Liver (tissue), 3 donors: ENCODE data around the gene TSPAN33.

Source experiments
- GABPA ChIP-seq, 2 donors: IDR thresholded peaks in 1 of 2; conservative IDR thresholded peaks in 1 of 2; 2 replicates each; pipeline ENCODE4 v1.6.1; 2016; ENCODE audit warnings: antibody characterized with exemption in 2 of 2, mild to moderate bottlenecking in 1 of 2, moderate library complexity in 1 of 2
- HNF4G ChIP-seq: IDR thresholded peaks from 2 replicates; pipeline ENCODE4 v1.6.1; 2016; ENCODE audit warnings: antibody characterized with exemption
- JUND ChIP-seq, 2 donors: IDR thresholded peaks; 2 replicates each; pipeline ENCODE4 v1.6.1; 2016; ENCODE audit warnings: antibody characterized with exemption in 2 of 2
- RAD21 ChIP-seq, 2 donors: IDR thresholded peaks; 2 replicates each; pipeline ENCODE4 v1.6.1; 2016; ENCODE audit warnings: antibody characterized with exemption in 2 of 2, mild to moderate bottlenecking in 2 of 2
- TAF1 ChIP-seq: conservative IDR thresholded peaks from 2 replicates; pipeline ENCODE4 v1.6.1; 2016; ENCODE audit warnings: antibody characterized with exemption, mild to moderate bottlenecking
- YY1 ChIP-seq: IDR thresholded peaks from 2 replicates; pipeline ENCODE4 v1.6.1; 2016; ENCODE audit warnings: antibody characterized with exemption, mild to moderate bottlenecking
- TF ChIP-seq, protein P1 (sequence below): fragments of 150-350 bp; IDR thresholded peaks from 2 replicates; pipeline ENCODE4 v1.5.1; 2017; ENCODE audit warnings: improper control_type of control experiment, low read depth, low read length; ENCODE audit not compliant: missing input control
- TF ChIP-seq, protein P2 (sequence below): IDR thresholded peaks from 2 replicates; pipeline ENCODE4 v1.6.1; 2016; ENCODE audit warnings: antibody characterized with exemption, mild to moderate bottlenecking
- TF ChIP-seq, protein P3 (sequence below): IDR thresholded peaks from 2 replicates; pipeline ENCODE4 v1.6.1; 2016; ENCODE audit warnings: antibody characterized with exemption
- TF ChIP-seq, protein P4 (sequence below): IDR thresholded peaks from 2 replicates; pipeline ENCODE4 v1.6.1; 2016; ENCODE audit warnings: antibody characterized with exemption
- donor health status: healthy.
- donor health status: healthy.

DNA sequence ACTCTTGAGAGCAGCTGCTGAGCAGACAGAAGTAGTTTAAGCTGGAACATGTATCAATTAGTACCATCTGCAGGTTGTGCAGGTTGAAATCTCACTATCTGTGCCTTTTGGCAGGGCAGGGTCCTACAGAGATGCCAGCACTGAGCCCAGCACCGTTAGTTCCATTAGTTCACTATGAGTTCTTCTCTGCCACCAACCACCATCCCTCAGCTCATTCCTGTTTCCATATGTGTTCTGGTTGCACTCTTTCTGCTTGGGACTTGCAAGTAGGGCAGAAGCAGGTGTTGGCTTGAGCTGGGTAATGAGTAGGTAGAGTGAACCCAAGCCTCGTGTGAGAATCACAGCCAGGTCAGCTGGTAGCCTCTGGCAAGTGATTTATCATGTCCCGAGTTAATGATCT, 46.8 kb downstream of the TSPAN33 start:
- TF ChIP-seq, protein P1, sequence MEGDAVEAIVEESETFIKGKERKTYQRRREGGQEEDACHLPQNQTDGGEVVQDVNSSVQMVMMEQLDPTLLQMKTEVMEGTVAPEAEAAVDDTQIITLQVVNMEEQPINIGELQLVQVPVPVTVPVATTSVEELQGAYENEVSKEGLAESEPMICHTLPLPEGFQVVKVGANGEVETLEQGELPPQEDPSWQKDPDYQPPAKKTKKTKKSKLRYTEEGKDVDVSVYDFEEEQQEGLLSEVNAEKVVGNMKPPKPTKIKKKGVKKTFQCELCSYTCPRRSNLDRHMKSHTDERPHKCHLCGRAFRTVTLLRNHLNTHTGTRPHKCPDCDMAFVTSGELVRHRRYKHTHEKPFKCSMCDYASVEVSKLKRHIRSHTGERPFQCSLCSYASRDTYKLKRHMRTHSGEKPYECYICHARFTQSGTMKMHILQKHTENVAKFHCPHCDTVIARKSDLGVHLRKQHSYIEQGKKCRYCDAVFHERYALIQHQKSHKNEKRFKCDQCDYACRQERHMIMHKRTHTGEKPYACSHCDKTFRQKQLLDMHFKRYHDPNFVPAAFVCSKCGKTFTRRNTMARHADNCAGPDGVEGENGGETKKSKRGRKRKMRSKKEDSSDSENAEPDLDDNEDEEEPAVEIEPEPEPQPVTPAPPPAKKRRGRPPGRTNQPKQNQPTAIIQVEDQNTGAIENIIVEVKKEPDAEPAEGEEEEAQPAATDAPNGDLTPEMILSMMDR, result no peak
- TF ChIP-seq JUND (IDR thresholded peaks at IDR 0.05), result no peak
- TF ChIP-seq YY1, result no peak
- TF ChIP-seq, protein P2, sequence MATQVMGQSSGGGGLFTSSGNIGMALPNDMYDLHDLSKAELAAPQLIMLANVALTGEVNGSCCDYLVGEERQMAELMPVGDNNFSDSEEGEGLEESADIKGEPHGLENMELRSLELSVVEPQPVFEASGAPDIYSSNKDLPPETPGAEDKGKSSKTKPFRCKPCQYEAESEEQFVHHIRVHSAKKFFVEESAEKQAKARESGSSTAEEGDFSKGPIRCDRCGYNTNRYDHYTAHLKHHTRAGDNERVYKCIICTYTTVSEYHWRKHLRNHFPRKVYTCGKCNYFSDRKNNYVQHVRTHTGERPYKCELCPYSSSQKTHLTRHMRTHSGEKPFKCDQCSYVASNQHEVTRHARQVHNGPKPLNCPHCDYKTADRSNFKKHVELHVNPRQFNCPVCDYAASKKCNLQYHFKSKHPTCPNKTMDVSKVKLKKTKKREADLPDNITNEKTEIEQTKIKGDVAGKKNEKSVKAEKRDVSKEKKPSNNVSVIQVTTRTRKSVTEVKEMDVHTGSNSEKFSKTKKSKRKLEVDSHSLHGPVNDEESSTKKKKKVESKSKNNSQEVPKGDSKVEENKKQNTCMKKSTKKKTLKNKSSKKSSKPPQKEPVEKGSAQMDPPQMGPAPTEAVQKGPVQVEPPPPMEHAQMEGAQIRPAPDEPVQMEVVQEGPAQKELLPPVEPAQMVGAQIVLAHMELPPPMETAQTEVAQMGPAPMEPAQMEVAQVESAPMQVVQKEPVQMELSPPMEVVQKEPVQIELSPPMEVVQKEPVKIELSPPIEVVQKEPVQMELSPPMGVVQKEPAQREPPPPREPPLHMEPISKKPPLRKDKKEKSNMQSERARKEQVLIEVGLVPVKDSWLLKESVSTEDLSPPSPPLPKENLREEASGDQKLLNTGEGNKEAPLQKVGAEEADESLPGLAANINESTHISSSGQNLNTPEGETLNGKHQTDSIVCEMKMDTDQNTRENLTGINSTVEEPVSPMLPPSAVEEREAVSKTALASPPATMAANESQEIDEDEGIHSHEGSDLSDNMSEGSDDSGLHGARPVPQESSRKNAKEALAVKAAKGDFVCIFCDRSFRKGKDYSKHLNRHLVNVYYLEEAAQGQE, result no peak
- TF ChIP-seq, protein P3, sequence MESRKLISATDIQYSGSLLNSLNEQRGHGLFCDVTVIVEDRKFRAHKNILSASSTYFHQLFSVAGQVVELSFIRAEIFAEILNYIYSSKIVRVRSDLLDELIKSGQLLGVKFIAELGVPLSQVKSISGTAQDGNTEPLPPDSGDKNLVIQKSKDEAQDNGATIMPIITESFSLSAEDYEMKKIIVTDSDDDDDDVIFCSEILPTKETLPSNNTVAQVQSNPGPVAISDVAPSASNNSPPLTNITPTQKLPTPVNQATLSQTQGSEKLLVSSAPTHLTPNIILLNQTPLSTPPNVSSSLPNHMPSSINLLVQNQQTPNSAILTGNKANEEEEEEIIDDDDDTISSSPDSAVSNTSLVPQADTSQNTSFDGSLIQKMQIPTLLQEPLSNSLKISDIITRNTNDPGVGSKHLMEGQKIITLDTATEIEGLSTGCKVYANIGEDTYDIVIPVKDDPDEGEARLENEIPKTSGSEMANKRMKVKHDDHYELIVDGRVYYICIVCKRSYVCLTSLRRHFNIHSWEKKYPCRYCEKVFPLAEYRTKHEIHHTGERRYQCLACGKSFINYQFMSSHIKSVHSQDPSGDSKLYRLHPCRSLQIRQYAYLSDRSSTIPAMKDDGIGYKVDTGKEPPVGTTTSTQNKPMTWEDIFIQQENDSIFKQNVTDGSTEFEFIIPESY, result no peak
- TF ChIP-seq, protein P4, sequence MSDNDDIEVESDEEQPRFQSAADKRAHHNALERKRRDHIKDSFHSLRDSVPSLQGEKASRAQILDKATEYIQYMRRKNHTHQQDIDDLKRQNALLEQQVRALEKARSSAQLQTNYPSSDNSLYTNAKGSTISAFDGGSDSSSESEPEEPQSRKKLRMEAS, result no peak
- no peak for TF ChIP-seq TAF1
- TF ChIP-seq HNF4G, result no peak
- no peak for TF ChIP-seq GABPA (IDR thresholded peaks at IDR 0.05 in 1 of 2, conservative IDR thresholded peaks at IDR 0.05 in 1 of 2)
- no peak for TF ChIP-seq RAD21 (IDR thresholded peaks at IDR 0.05)
